A549 (cell line): ENCODE data around the gene PKIG. TPM values are rescaled to one million over a fixed set of nuclear protein-coding genes. Genes with fewer than 3 reads are reported as not detected.

Source experiments
- ATAC-seq, 2 experiments: fragments of 200-7000 bp in 1 of 2; fragments of >200 bp in 1 of 2; cut with Nextera tagmentation in 1 of 2; cut with Tn5 transposase in 1 of 2; 3 replicates each; pipeline versions ENCODE4 v1.8.0 to v1.9.1; 2018 to 2020; ENCODE audit warnings: mild to moderate bottlenecking in 1 of 2, moderate library complexity in 1 of 2
- CTCF ChIA-PET: fragments of 300-600 bp; sonication (Branson Sonifier 250); formaldehyde crosslinking; extraction: SDS; loops from one replicate; lab custom pipeline; 2021; ENCODE audit warnings: antibody characterized with exemption, inconsistent platforms; lab: Yijun Ruan, JAX
- POLR2A ChIA-PET: fragments of 350-600 bp; formaldehyde crosslinking; extraction: SDS; loops from one replicate; lab custom pipeline; 2021; ENCODE audit warnings: antibody characterized with exemption, inconsistent platforms; lab: Yijun Ruan, JAX
- DNase-seq, 2 experiments: peaks; one replicate each; pipeline versions ENCODE4 v3.0.0 to v3.0.0-alpha.2; 2011 to 2016; ENCODE audit warnings: low read depth in 1 of 2, low spot score in 1 of 2
- FAIRE-seq: peaks from 2 replicates; lab custom pipeline; 2011; peaks lifted over from hg19 to GRCh38; lab: Jason Lieb, UNC
- H3K27ac ChIP-seq, 2 experiments: fragments of >200 bp; sonication (Bioruptor Twin); formaldehyde crosslinking; 3 replicates each; pipeline ENCODE4 v1.5.1; 2016 to 2017
- H3K4me1 ChIP-seq: fragments of >200 bp; sonication (Bioruptor Twin); formaldehyde crosslinking; 3 replicates; pipeline ENCODE4 v1.6.1; 2016
- H3K4me2 ChIP-seq: fragments of >200 bp; sonication (Bioruptor Twin); formaldehyde crosslinking; 3 replicates; pipeline ENCODE4 v1.6.1; 2016
- H3K4me3 ChIP-seq: fragments of >200 bp; sonication (Bioruptor Twin); formaldehyde crosslinking; 3 replicates; pipeline ENCODE4 v1.5.1; 2016
- H3K9me3 ChIP-seq: fragments of >200 bp; sonication (Bioruptor Twin); formaldehyde crosslinking; 3 replicates; pipeline ENCODE4 v1.6.1; 2016
- CBX8 ChIP-seq: fragments of 200-600 bp; sonication (generic); IDR thresholded peaks from 2 replicates; pipeline ENCODE4 v1.6.1; 2016
- CEBPB ChIP-seq, 2 experiments: fragments of >200 bp in 1 of 2; sonication (Bioruptor Twin) in 1 of 2; formaldehyde crosslinking in 1 of 2; IDR thresholded peaks; 2 replicates each; pipeline ENCODE4 v1.6.1; 2012 to 2016
- CHD4 ChIP-seq: fragments of 200-600 bp; sonication (generic); IDR thresholded peaks from 2 replicates; pipeline ENCODE4 v1.6.1; 2016; ENCODE audit warnings: antibody characterized with exemption, mild to moderate bottlenecking, borderline replicate concordance
- EP300 ChIP-seq, 2 experiments: fragments of >200 bp; sonication (Bioruptor Twin); formaldehyde crosslinking; IDR thresholded peaks; 2 replicates in 1 of 2; 3 replicates in 1 of 2; pipeline ENCODE4 v1.6.1; 2016 to 2017
- FOSL2 ChIP-seq, 2 experiments: fragments of 450-650 bp in 1 of 2; fragments of >200 bp in 1 of 2; sonication (Bioruptor Twin) in 1 of 2; formaldehyde crosslinking; IDR thresholded peaks; 2 replicates each; pipeline versions ENCODE4 v1.5.0 to v1.6.1; 2016 to 2020; ENCODE audit warnings: mild to moderate bottlenecking in 1 of 2, moderate library complexity in 1 of 2
- HDAC2 ChIP-seq: fragments of 200-600 bp; sonication (generic); IDR thresholded peaks from 2 replicates; pipeline ENCODE4 v1.6.1; 2016
- HOXB13 ChIP-seq: fragments of 250-450 bp; sonication (Bioruptor Pico); IDR thresholded peaks from 2 replicates; pipeline ENCODE4 v1.5.0; 2020; ENCODE audit warnings: low read depth, mild to moderate bottlenecking, moderate library complexity
- JUN ChIP-seq, 2 experiments: fragments of >200 bp; sonication (Bioruptor Twin); formaldehyde crosslinking; IDR thresholded peaks; 2 replicates in 1 of 2; 3 replicates in 1 of 2; pipeline ENCODE4 v1.6.1; 2016 to 2017
- JUNB ChIP-seq: fragments of >200 bp; sonication (Bioruptor Twin); formaldehyde crosslinking; IDR thresholded peaks from 2 replicates; pipeline ENCODE4 v1.6.1; 2016
- NPAS2 ChIP-seq: fragments of 250-450 bp; sonication (Bioruptor Pico); IDR thresholded peaks from 2 replicates; pipeline ENCODE4 v1.8.0; 2022; ENCODE audit warnings: mild to moderate bottlenecking, moderate library complexity, borderline replicate concordance
- RAD21 ChIP-seq, 2 experiments: fragments of >200 bp in 1 of 2; sonication (Bioruptor Twin) in 1 of 2; formaldehyde crosslinking in 1 of 2; IDR thresholded peaks in 1 of 2; conservative IDR thresholded peaks in 1 of 2; 2 replicates in 1 of 2; 3 replicates in 1 of 2; pipeline ENCODE4 v1.6.1; 2012 to 2018; ENCODE audit warnings: inconsistent platforms in 1 of 2
- RCOR1 ChIP-seq: fragments of 150-350 bp; IDR thresholded peaks from 2 replicates; pipeline ENCODE4 v1.6.1; 2014; ENCODE audit warnings: antibody characterized with exemption, low read length, low read depth
- SMC3 ChIP-seq: fragments of >200 bp; sonication (Bioruptor Twin); formaldehyde crosslinking; IDR thresholded peaks from 3 replicates; pipeline ENCODE4 v1.6.1; 2018; ENCODE audit warnings: inconsistent platforms
- SREBF2 ChIP-seq: fragments of 450-650 bp; IDR thresholded peaks from 2 replicates; pipeline ENCODE4 v1.6.1; 2014; ENCODE audit warnings: mild to moderate bottlenecking, moderate library complexity
- TFCP2L1 ChIP-seq: fragments of 250-450 bp; sonication (Bioruptor Pico); IDR thresholded peaks from 2 replicates; pipeline ENCODE4 v1.5.0; 2021; ENCODE audit warnings: mild to moderate bottlenecking
- TP53 ChIP-seq: fragments of 250-450 bp; sonication (Bioruptor Pico); IDR thresholded peaks from 2 replicates; pipeline ENCODE4 v1.5.0; 2021; ENCODE audit warnings: mild to moderate bottlenecking, moderate library complexity
- ZC3H11A ChIP-seq: fragments of 450-650 bp; IDR thresholded peaks from 2 replicates; pipeline ENCODE4 v1.6.1; 2014; ENCODE audit warnings: antibody characterized with exemption, mild to moderate bottlenecking
- ZFP36 ChIP-seq: fragments of 450-650 bp; IDR thresholded peaks from 2 replicates; pipeline ENCODE4 v1.6.1; 2014; ENCODE audit warnings: borderline replicate concordance; ENCODE audit not compliant: partially characterized antibody
- WGBS: methylation state at CpG from one replicate; pipeline ENCODE4 v1.1.6; 2017; ENCODE audit errors: missing lambda C conversion rate; 5-methylcytosine and 5-hydroxymethylcytosine counted together
- polyA plus RNA-seq, 4 experiments: library from polyadenylated mRNA; depleted of rRNA in 3 of 4; stranded (reverse); fragments of >200 nt; fragmentation: RNase III in 1 of 4; extraction: RNeasy Plus Mini Kit Qiagen cat#74134 plus additional on column Dnase treatment in 1 of 4; gene quantifications; 2 replicates in 3 of 4; 3 replicates in 1 of 4; pipeline ENCODE4 v1.2.3, GENCODE V29; 2011 to 2017
- TF ChIP-seq, protein P1 (sequence below): fragments of 250-450 bp; sonication (Bioruptor Pico); IDR thresholded peaks from 2 replicates; pipeline ENCODE4 v1.5.0; 2020; ENCODE audit warnings: low read depth, mild to moderate bottlenecking, moderate library complexity
- TF ChIP-seq, protein P2 (sequence below): IDR thresholded peaks from 2 replicates; pipeline ENCODE4 v1.6.1; 2012

PKIG gene
- polyA plus RNA-seq, 2 of the 4 experiments (the other 2 are of a cell fraction) = 24.0 to 31.1 TPM

DNA sequence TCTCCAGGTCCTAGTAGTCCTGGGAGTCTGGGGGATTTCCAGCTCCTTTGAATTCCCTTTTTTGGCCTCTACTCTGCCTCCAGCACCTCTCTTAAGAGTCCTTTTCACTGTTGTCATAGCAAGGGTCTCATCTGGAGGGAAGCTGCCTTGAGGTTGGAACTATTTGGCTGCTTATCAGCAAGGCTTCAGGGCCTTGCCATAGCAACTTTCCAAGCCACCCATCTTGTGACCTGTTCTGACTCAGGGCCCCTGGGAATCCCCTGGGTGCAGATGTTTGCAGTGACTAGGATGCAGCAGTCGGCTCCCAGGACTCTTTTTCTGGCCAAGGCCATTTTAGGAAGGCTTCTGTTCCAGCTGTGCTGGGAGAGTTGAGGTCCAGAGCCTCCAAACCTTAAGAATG, 12.4 kb downstream of the PKIG start:
- WGBS = no CpG with 5 or more reads among the region's 1 CpG
- no peak for FAIRE-seq
- DNase-seq = peak; percentile 46 to 65
- peak; percentile 48 to 75; a peak in 5 of 6 replicates for ATAC-seq
- TF ChIP-seq TFCP2L1 (CRISPR knock-in tag) = no peak
- TF ChIP-seq SREBF2 = no peak
- no peak for TF ChIP-seq EP300 (IDR thresholded peaks at IDR 0.05)
- no peak for TF ChIP-seq JUNB
- TF ChIP-seq SMC3 = no peak
- TF ChIP-seq HOXB13 = no peak
- TF ChIP-seq TP53 = no peak
- TF ChIP-seq, protein P1, sequence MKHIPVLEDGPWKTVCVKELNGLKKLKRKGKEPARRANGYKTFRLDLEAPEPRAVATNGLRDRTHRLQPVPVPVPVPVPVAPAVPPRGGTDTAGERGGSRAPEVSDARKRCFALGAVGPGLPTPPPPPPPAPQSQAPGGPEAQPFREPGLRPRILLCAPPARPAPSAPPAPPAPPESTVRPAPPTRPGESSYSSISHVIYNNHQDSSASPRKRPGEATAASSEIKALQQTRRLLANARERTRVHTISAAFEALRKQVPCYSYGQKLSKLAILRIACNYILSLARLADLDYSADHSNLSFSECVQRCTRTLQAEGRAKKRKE = peak; percentile 46; the same call in 1 of the 2 replicates
- H3K9me3 ChIP-seq = no peaks in the 10 kb centered on the region
- peaks cover 32% of the 10 kb centered on the region for H3K4me1 ChIP-seq
- H3K4me3 ChIP-seq = no peak overlapping the region
- ChIA-PET POLR2A (interaction anchor here (0.6 kb wide), 1 partner anchor 306 kb away, joined by 3 read pairs; no protein-coding TSS in a partner anchor), CTCF (interaction anchor here (0.6 to 3.3 kb wide), 5 partner anchors 9 to 269 kb away, joined by 3 to 20 read pairs (median 3); no protein-coding TSS in a partner anchor)
- H3K27ac ChIP-seq = peak overlapping the region; percentile 28 to 47; a peak in 4 of 6 replicates
- peak overlapping the region; percentile 40; the same call in 2 of the 3 replicates for H3K4me2 ChIP-seq

DNA sequence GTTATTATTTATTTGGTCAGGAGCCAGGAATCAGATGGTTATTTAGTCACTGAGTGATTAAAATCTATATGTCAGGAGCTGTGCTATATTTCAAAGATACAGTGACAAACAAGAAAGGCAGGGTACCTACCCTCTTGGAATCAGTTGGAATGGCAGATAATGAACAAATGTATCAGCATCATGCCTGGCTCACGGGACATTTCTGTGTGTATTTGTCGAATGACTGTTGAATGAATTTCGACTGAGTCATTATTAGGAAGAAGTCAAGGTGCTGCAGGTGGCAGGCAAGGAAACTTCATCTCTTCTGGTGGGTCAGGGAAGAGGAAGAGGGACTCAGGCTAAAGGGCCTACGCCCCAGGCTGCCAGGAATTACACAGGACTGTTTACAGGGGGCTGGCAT, 13.6 kb downstream of the PKIG start:
- peak in 1 of 2 experiments; percentile 22; a peak in 3 of 6 replicates for ATAC-seq
- no peak for FAIRE-seq
- peak; percentile 28 to 33 for DNase-seq
- Histone ChIP-seq H3K4me2 (peak overlapping the region; percentile 49; the same call in 2 of the 3 replicates), H3K27ac (peak overlapping the region in 1 of 2 experiments; percentile 34; a peak in 1 of 6 replicates), H3K4me1 (peaks cover 32% of the 10 kb centered on the region), H3K9me3 (no peaks in the 10 kb centered on the region)
- POLR2A ChIA-PET = no interaction called here
- no peak for TF ChIP-seq FOSL2 (IDR thresholded peaks at IDR 0.05)
- peak; percentile 62 for TF ChIP-seq FOSL2 (CRISPR knock-in tag; IDR thresholded peaks at IDR 0.05)
- no peak for TF ChIP-seq HDAC2
- TF ChIP-seq RAD21 (conservative IDR thresholded peaks at IDR 0.05 in 1 of 2, IDR thresholded peaks at IDR 0.05 in 1 of 2) = no peak
- TF ChIP-seq, all 56 proteins: peak for 1
- 25% methylated on average over 4 of the region's 4 CpGs for WGBS
- H3K4me3 ChIP-seq = no peak overlapping the region
- CTCF ChIA-PET = interaction anchor here (3.3 kb wide), 1 partner anchor 14 kb away, joined by 20 read pairs; no protein-coding TSS in a partner anchor

DNA sequence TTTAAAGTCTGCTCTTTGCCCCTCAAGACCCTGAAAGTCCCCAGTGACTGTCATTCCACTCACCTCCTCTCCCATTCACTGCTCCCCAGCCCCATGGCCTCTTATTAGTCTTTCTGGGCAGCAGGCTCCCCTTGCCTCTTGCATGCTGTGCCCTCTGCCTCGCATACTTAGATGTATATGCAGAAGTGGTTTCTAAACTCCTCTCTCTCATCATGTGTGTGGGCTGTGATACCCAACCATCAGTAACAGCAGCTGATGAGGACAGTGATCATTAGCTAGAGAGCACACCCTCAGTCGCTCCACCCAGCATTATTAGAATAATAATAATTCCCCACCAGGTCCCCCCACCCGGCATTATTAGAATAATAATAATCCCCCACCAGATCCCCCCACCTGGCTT, 14.5 kb downstream of the PKIG start:
- 92% methylated on average over 3 of the region's 3 CpGs for WGBS
- POLR2A ChIA-PET = no interaction called here
- DNase-seq (no peak), ATAC-seq (no peak)
- no peak overlapping the region for H3K4me2 ChIP-seq
- TF ChIP-seq CBX8 (no peak), JUN (IDR thresholded peaks at IDR 0.05) (no peak), RCOR1 (no peak), HOXB13 (no peak), TFCP2L1 (CRISPR knock-in tag) (no peak), ZC3H11A (no peak), CEBPB (IDR thresholded peaks at IDR 0.05) (no peak), CHD4 (no peak), NPAS2 (CRISPR knock-in tag) (no peak), TP53 (no peak), ZFP36 (no peak), JUNB (no peak)
- TF ChIP-seq, protein P2, sequence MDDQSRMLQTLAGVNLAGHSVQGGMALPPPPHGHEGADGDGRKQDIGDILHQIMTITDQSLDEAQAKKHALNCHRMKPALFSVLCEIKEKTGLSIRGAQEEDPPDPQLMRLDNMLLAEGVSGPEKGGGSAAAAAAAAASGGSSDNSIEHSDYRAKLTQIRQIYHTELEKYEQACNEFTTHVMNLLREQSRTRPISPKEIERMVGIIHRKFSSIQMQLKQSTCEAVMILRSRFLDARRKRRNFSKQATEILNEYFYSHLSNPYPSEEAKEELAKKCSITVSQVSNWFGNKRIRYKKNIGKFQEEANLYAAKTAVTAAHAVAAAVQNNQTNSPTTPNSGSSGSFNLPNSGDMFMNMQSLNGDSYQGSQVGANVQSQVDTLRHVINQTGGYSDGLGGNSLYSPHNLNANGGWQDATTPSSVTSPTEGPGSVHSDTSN = no peak
- TF ChIP-seq, protein P1 = no peak
- TF ChIP-seq, all 56 proteins: peak for 0
- FAIRE-seq = no peak
- Histone ChIP-seq H3K9me3 (no peaks in the 10 kb centered on the region), H3K27ac (peak overlapping the region in 1 of 2 experiments; percentile 34; a peak in 2 of 6 replicates), H3K4me1 (peaks cover 39% of the 10 kb centered on the region), H3K4me3 (no peak overlapping the region)
- CTCF ChIA-PET = interaction anchor here (0.8 to 1.5 kb wide), 3 partner anchors 13 to 86 kb away, joined by 3 to 4 read pairs (median 3); no protein-coding TSS in a partner anchor
